ENCODE measurements around the gene IFITM10. TPM values are rescaled to one million over a fixed set of nuclear protein-coding genes. Genes with fewer than 3 reads are reported as not detected.
A peak's percentile ranks its signal among the peaks of the same experiment; 100 is the strongest.

Gene IFITM10
- total and polyA plus RNA-seq, 2 donors (not counting 1 experiment from before 2014, with no cell fraction given), result 0.15 to 0.50 TPM

- Histone ChIP-seq H3K9me3 (ENCODE audit: control insufficient read depth, insufficient read depth, low read depth, low read length) (no peaks in the 10 kb centered on the region), H3K79me2 (ENCODE audit: control insufficient read depth, insufficient read depth, low read length) (no peaks in the 10 kb centered on the region), H3K27me3 (ENCODE audit: control insufficient read depth, insufficient read depth, low read length) (peaks cover 8% of the 10 kb centered on the region), H3K4me3 (replicated peaks in 1 of 4; ENCODE audit: control extremely low read depth in 1 of 4, insufficient read depth in 1 of 4, low read depth in 3 of 4, low read length in 4 of 4) (no peak overlapping the region), H3K4me2 (ENCODE audit: extremely low read depth, insufficient read depth, low read length) (no peak overlapping the region), H4K20me1 (ENCODE audit: control insufficient read depth, extremely low read depth, insufficient read depth, low read length) (no peaks in the 10 kb centered on the region), H3K4me1 (ENCODE audit: control insufficient read depth, extremely low read depth, insufficient read depth, low read length) (no peaks in the 10 kb centered on the region), H3K36me3 (ENCODE audit: control insufficient read depth, insufficient read depth, low read length) (no peaks in the 10 kb centered on the region), H3K9ac (ENCODE audit: insufficient read depth, low read length) (no peak overlapping the region), H2AFZ (ENCODE audit: low read length) (no peak overlapping the region), H3K27ac (ENCODE audit: insufficient read depth, low read length) (no peak overlapping the region)
- no peak for DNase-seq (ENCODE audit: low read depth in 2 of 2)
- TF ChIP-seq EZH2 (IDR thresholded peaks at IDR 0.05; ENCODE audit: low read length, missing control alignments), result no peak
- TF ChIP-seq CTCF (conservative IDR thresholded peaks at IDR 0.05 in 1 of 2, IDR thresholded peaks at IDR 0.05 in 1 of 2; ENCODE audit: low read depth in 1 of 2, low read length in 2 of 2), result peak in 1 of 2 donors; percentile 17
Observed at GRCh38 chr11:1706634-1707400, 43.6 kb downstream of the IFITM10 start.

- Histone ChIP-seq H3K27me3 (ENCODE audit: control insufficient read depth, insufficient read depth, low read length) (peaks cover 8% of the 10 kb centered on the region), H4K20me1 (ENCODE audit: control insufficient read depth, extremely low read depth, insufficient read depth, low read length) (no peaks in the 10 kb centered on the region), H3K9ac (ENCODE audit: insufficient read depth, low read length) (no peak overlapping the region), H3K4me2 (ENCODE audit: extremely low read depth, insufficient read depth, low read length) (no peak overlapping the region), H3K9me3 (ENCODE audit: control insufficient read depth, insufficient read depth, low read depth, low read length) (no peaks in the 10 kb centered on the region), H3K27ac (ENCODE audit: insufficient read depth, low read length) (no peak overlapping the region), H3K36me3 (ENCODE audit: control insufficient read depth, insufficient read depth, low read length) (no peaks in the 10 kb centered on the region), H2AFZ (ENCODE audit: low read length) (no peak overlapping the region), H3K4me3 (replicated peaks in 1 of 4; ENCODE audit: control extremely low read depth in 1 of 4, insufficient read depth in 1 of 4, low read depth in 3 of 4, low read length in 4 of 4) (no peak overlapping the region), H3K4me1 (ENCODE audit: control insufficient read depth, extremely low read depth, insufficient read depth, low read length) (no peaks in the 10 kb centered on the region), H3K79me2 (ENCODE audit: control insufficient read depth, insufficient read depth, low read length) (no peaks in the 10 kb centered on the region)
- TF ChIP-seq CTCF (conservative IDR thresholded peaks at IDR 0.05 in 1 of 2, IDR thresholded peaks at IDR 0.05 in 1 of 2; ENCODE audit: low read depth in 1 of 2, low read length in 2 of 2), result no peak
- TF ChIP-seq EZH2 (IDR thresholded peaks at IDR 0.05; ENCODE audit: low read length, missing control alignments), result no peak
- peak in 1 of 2 donors; percentile 41 for DNase-seq (ENCODE audit: low read depth in 2 of 2)
Observed at GRCh38 chr11:1705126-1706052, 45.0 kb downstream of the IFITM10 start.

- Histone ChIP-seq H3K36me3 (ENCODE audit: control insufficient read depth, insufficient read depth, low read length) (no peaks in the 10 kb centered on the region), H3K9me3 (ENCODE audit: control insufficient read depth, insufficient read depth, low read depth, low read length) (no peaks in the 10 kb centered on the region), H3K79me2 (ENCODE audit: control insufficient read depth, insufficient read depth, low read length) (no peaks in the 10 kb centered on the region), H3K4me1 (ENCODE audit: control insufficient read depth, extremely low read depth, insufficient read depth, low read length) (no peaks in the 10 kb centered on the region), H3K9ac (ENCODE audit: insufficient read depth, low read length) (no peak overlapping the region), H4K20me1 (ENCODE audit: control insufficient read depth, extremely low read depth, insufficient read depth, low read length) (no peaks in the 10 kb centered on the region), H2AFZ (ENCODE audit: low read length) (no peak overlapping the region), H3K4me2 (ENCODE audit: extremely low read depth, insufficient read depth, low read length) (no peak overlapping the region), H3K27me3 (ENCODE audit: control insufficient read depth, insufficient read depth, low read length) (peaks cover 8% of the 10 kb centered on the region), H3K4me3 (replicated peaks in 1 of 4; ENCODE audit: control extremely low read depth in 1 of 4, insufficient read depth in 1 of 4, low read depth in 3 of 4, low read length in 4 of 4) (no peak overlapping the region), H3K27ac (ENCODE audit: insufficient read depth, low read length) (no peak overlapping the region)
- TF ChIP-seq CTCF (conservative IDR thresholded peaks at IDR 0.05 in 1 of 2, IDR thresholded peaks at IDR 0.05 in 1 of 2; ENCODE audit: low read depth in 1 of 2, low read length in 2 of 2) (no peak), EZH2 (IDR thresholded peaks at IDR 0.05; ENCODE audit: low read length, missing control alignments) (no peak)
- DNase-seq (ENCODE audit: low read depth in 2 of 2), result no peak
Observed at GRCh38 chr11:1703146-1703545, 47.2 kb downstream of the IFITM10 start.

Data from fibroblast of lung (primary cell).